Suprapubic skin (tissue), 3 donors: ENCODE data around the gene RNF148.

Experiments used
- CTCF ChIP-seq, 2 donors: fragments of 200-600 bp in 1 of 2; fragments of 450-650 bp in 1 of 2; sonication (generic) in 1 of 2; IDR thresholded peaks; one replicate each; pipeline ENCODE4 v1.5.1; 2016 to 2019; ENCODE audit warnings: antibody characterized with exemption in 2 of 2, mild to moderate bottlenecking in 1 of 2, moderate library complexity in 1 of 2
- EP300 ChIP-seq: sonication (generic); formaldehyde crosslinking; IDR thresholded peaks from one replicate; pipeline ENCODE4 v1.6.1; 2017; ENCODE audit warnings: antibody characterized with exemption
- POLR2A ChIP-seq, 2 donors: fragments of 450-650 bp; IDR thresholded peaks; one replicate each; pipeline ENCODE4 v1.6.1; 2017; ENCODE audit warnings: antibody characterized with exemption in 2 of 2, mild to moderate bottlenecking in 2 of 2, moderate library complexity in 2 of 2

- TF ChIP-seq CTCF (IDR thresholded peaks at IDR 0.05) (no peak), POLR2A (IDR thresholded peaks at IDR 0.05) (no peak), EP300 (no peak)
These were observed 11.0 kb downstream of the RNF148 start for GRCh38 chr7:122691569-122692235.
